GM21529 (cell line): ENCODE results near the gene TEX264.
"Not testable (repeated sequence)": the region's sequence is repeated elsewhere in the genome, so short reads cannot be mapped to it uniquely, and the experiment has no call there.

Source experiments
- ATAC-seq: cut with Tn5 transposase; IDR thresholded peaks from one replicate; pipeline ENCODE4 v1.9.1; 2021; ENCODE audit not compliant: unreplicated experiment

The TEX264 gene

DNA sequence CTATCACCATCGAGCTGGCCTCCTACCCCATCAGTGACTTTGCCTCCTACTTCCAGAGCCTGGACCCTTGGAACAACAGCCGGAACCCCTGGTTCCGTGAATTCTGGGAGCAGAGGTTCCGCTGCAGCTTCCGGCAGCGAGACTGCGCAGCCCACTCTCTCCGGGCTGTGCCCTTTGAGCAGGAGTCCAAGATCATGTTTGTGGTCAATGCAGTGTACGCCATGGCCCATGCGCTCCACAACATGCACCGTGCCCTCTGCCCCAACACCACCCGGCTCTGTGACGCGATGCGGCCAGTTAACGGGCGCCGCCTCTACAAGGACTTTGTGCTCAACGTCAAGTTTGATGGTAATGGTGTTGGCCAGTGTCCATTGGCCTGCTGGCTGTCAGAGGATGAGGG is 41.9 kb downstream of the TEX264 start:
- ATAC-seq, result no peak

DNA sequence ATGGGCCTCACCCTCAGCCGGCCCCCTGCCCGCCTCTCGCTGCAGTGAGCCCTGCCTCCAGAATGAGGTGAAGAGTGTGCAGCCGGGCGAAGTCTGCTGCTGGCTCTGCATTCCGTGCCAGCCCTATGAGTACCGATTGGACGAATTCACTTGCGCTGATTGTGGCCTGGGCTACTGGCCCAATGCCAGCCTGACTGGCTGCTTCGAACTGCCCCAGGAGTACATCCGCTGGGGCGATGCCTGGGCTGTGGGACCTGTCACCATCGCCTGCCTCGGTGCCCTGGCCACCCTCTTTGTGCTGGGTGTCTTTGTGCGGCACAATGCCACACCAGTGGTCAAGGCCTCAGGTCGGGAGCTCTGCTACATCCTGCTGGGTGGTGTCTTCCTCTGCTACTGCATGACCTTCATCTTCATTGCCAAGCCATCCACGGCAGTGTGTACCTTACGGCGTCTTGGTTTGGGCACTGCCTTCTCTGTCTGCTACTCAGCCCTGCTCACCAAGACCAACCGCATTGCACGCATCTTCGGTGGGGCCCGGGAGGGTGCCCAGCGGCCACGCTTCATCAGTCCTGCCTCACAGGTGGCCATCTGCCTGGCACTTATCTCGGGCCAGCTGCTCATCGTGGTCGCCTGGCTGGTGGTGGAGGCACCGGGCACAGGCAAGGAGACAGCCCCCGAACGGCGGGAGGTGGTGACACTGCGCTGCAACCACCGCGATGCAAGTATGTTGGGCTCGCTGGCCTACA is 44.4 kb downstream of the TEX264 start:
- ATAC-seq, result no peak

DNA sequence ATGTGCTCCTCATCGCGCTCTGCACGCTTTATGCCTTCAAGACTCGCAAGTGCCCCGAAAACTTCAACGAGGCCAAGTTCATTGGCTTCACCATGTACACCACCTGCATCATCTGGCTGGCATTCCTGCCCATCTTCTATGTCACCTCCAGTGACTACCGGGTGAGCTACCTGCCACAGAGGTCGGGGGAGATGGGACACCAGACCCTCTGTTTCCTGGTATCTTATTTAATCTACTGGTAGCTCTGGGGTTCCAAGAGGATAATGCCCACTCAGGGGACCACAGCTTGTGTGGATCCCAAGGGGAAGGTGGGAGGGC is 44.9 kb downstream of the TEX264 start:
- no peak for ATAC-seq

DNA sequence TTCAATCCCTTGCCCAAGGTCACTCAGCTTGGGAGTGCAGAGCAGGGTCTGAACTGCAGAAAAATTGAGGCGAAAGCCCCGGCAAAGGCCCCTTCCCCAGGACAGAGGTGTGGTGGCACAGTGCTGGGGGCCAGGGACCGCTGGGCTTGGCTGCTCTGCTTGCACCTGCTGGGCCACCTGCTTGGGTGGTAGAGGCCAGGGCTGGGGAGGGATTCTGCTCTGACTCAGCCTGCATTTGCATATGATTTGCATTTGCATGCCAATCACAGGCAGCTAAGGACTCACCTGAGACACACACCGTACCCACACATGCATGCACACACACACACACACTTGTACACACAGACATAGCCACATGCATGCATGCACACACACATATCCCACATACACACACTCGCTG is 45.8 kb downstream of the TEX264 start:
- ATAC-seq, result no peak

DNA sequence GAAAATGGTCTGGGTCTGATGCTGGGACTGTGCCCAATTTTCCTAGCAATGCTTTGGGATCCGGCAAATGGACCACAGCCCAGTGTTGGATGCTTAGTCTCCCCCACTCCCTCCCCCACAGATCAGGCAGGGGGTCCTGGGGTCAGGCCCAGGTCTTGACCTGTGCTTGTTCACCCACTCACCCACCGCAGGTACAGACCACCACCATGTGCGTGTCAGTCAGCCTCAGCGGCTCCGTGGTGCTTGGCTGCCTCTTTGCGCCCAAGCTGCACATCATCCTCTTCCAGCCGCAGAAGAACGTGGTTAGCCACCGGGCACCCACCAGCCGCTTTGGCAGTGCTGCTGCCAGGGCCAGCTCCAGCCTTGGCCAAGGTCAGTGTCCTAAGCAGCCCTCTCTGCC is 46.4 kb downstream of the TEX264 start:
- no peak for ATAC-seq

DNA sequence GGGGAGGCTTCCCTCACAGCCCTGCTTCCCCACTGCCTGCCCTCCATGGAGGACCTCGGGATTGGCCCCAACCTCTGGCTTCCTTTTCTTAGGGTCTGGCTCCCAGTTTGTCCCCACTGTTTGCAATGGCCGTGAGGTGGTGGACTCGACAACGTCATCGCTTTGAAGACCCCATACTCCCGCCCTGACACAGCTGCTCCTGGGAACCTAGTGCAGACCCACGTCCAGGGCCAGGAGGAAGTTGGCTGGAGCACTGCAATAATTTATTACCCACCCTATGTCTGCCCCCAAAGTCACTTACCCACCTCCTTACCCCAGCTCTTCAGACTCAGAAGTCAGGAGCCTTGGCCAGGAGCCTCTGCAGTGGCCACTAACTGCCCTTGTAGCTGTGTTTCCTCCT is 46.9 kb downstream of the TEX264 start:
- no peak for ATAC-seq

DNA sequence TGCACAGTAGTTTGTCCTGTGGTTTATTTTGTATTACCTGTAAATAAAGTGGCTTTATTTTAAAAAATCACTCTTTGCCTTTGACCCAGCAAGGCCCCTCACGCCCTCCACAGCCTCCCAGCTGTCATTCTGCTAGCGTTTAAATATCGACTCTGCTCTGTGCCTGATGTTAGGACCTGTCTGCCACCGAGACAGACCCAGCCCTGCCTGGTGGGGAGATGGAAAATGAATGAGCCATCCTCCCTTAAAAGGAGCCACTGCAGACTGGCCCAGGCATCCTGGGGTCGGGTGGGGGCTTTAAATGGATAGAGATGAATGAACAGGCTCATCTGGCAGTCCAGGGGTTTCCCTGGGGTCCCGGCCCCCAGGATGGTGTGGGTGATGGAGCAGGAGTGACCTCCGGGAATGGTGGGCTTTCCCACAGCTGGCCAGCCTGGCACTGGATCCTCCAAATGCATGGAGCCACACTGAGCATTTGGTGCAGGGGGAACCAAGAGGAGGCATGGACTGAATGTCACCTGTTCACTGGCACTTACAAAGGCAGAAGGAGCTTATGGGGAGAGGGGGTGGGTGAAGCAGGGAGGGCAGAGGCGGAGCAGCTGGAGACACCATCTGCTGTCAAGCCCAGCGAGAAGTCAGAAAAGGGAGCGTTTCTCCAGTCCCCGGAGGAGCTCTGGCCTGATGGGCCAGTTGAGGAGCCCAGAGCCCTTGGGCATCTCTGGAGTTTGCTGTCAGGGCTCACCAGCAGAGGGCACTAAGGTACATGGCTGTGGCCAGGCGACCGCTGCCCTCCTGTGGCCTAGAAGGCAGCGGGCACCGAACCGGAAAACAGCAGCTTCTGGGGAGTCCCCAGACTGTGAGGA is 47.7 kb downstream of the TEX264 start:
- no peak for ATAC-seq

DNA sequence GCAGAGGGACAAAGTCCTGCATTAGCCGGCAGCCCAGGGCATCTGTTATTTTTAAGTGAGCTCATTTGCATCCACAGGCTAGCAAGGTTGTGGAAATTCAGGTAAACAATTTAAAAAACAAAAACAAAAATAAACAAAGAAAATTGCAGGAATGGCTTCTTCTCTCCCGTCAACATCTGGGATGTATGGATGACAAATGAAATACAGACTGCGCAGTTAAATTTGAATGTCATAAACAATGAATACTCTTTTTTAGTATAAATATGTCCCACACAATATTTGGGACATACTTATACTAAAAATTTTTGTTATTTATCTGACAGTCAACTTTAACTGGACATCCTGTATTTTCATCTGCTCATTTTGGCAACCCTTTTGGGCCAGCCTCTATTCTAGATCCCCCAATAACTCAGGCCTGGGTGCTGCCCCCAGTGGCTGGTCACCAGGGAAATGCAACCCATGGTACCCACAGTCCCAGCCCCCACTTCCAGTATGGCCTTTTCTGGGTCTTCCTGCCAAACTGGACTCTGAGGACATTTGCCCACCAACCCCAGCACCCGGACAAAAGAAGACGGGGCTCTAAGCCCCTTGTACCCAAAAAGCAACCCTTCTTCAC is 48.5 kb downstream of the TEX264 start:
- no peak for ATAC-seq

DNA sequence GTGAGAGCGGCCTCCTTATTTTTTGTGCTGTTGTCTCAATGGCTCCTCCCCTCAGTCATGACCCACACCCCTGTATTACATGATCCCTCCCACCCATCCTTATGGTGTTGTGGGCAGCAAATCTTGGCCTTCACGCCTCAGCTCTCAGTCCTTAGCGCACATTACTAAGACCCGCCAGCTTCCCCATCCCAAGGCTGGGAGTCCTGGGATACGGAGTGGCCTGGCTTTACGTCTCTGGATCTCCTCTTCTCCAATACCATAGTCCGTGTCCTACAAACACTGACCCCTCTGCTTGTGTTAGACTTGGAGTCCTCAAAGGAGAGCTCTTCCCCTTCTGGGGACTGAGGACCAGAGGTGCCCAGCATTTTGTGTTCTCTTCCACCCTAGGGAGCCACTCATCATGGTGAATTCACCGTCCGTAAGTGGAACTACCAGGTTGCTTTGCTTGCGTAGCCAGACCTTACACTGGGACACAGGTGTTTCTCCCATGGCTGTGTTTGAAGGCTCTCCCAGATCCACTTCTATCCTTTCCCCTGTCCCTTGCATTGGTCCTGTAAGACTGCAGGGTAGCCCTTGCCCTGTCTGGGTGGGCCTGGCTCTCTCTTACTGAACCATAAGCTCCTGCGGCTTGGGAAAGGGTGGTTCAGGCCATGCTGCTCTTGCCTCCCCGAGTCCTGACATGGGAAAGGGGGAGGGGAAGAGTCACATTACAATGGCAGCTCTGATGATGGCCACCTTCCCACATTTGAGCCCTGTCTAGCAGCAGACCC is 49.4 kb downstream of the TEX264 start:
- ATAC-seq, result no peak

DNA sequence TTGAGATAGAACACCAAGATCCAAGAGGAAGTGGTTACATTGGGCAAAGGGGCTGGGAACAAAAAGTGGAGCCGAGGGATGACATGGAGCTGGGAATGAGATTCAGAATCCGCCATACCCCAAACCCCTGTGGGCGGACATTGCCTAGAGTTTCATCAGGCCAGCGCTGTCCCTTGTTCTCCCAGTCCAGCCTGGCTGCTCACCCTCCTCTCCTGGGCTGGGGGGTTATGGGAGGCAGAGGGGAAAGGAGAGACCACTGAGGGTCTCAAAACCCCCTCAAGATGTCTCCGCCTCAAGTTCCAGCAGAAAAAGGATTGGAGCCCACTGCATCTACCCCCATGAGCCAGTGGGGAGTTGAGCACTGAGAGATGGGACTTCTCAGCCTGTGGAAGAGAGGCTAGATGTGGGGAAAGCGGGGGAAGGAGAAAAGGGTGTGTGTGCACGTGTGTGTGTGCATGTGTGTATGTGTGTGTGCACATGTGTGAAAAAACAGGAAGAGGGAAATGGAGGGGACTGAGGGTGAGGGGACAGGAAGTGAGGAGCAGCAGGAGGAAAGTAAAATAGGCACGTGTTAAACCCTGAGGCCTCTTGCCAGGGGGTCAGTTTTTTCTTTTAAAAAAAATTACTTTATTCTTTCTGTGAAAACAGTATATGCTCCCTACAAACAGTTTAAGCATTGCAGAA is 50.2 kb downstream of the TEX264 start:
- ATAC-seq, result no peak

DNA sequence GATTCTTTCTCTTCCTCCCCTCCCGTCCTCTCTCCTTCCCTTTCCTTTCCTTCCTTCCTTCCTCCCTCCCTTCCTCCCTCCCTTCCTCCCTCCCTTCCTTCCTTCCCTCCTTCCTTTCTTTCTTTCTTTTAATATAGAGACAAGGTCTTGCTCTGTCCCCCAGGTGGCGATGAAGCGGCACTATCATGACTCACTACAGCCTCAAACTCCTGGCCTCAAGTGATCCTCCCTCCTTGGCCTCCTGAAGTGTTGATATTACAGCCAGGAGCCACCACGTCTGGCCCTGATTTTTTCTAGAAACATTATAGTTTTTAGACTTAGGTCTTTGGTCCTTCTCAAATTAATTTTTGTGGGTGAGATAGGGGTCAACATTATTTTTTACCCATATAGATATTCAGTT is 51.3 kb downstream of the TEX264 start:
- no peak for ATAC-seq

DNA sequence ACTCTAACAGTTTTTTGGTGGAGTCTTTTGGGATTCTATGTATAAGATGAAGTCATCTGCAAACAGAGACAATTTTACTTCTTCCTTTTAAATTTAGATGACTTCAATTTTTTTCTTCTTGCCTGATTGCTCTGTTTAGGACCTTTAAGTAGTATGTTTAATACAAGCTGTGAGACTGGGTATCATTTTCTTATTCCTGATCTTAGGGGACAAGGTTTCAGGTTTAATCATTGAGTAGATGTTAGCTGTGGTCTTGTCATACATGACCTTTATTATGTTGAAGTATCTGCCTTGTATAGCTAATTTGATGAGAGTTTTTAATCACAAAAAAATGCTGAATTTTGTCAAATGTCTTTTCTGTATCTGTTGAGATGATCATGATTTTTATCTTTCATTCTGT is 56.4 kb downstream of the TEX264 start:
- ATAC-seq, result no peak

DNA sequence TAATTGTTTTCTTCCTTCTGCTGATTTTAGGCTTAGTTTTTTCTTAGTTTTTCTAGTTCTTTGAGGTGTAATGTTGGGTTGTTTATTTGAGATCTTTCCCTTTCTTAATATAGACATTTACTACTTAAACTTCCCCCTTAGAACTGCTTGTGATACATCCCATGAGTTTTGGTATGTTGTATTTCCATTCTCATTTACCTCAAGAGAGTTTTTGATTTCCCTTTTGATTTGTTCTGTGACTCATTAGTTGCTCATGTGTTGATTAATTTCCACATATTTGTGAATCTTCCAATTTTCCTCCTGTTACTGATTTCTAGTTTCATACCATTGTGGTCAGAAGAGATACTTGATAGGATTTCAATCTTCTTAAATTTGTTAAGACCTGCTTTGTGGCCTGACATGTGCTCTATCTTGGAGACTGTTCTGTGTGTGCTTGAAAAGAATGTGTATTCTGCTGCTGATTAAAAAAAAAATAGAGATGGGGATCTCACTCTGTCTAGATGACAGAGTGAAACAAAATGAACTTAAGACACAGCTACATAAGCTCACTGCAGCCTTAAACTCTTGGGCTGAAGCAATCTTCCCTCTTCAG is 58.1 kb downstream of the TEX264 start:
- ATAC-seq, result no peak

DNA sequence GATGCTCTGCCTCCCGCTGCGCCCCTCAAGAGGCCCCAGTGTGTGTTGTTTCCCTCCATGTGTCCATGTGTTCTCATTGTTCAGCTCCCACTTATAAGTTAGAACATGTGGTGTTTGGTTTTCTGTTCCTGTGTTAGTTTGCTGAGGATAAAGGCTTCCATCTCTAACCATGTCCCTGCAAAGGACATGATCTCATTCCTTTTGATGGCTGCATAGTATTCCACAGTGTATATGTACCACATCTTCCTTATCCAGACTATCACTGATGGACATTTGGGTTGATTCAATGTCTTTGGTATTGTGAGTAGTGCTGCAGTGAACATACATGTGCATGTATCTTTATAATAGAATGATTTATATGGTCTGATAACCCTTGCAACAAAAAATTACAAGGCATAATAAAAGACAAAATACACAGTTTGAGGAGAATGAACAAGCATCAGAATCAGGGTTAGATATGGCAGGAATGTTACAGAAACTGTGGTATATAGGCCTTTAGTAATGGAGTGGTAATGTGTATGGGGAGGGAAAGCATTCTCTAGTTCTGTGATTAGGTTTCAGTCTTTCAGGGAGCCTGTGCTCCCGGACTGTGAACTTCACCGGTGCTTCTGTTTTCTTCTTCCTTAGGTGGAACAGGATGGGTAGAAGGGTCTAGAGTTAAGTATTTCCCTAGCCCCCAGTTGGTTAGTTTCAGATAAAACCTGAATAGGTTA is 63.0 kb downstream of the TEX264 start:
- ATAC-seq, result no peak

DNA sequence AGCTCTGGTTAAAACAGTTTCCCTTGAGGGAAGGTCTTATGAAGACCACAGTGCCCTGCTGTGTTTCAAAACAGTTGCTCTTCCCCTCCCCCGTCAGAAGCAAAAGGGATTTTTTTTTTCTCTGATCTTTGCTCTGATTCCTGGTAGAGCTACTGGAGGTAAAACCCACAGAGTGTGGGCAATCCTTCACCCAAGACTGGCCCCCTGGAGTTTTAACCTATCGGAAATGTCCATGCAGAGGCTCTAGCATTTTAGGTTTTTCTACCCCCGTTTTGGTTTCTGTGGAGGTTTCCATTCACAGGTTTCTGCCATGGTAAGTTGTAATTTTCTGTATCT is 63.5 kb downstream of the TEX264 start:
- ATAC-seq, result no peak

DNA sequence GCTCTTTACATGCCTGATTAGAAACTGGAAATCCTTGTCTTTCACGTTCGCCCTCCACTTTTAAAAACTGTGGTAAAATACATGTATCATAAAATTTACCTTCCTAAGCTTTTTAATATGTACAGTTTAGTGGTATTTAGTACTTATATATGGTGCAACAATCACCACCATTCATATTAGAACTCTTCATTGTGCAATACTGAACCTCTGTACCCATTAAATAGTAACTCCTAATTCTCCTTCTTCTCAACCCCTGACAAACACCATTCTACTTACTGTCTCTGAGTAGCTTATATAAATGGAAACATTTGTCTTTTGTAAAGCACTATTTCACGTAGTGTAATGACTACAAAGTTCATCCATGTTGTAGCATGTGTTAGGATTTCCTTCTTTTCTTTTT is 64.0 kb downstream of the TEX264 start:
- ATAC-seq, result no peak

DNA sequence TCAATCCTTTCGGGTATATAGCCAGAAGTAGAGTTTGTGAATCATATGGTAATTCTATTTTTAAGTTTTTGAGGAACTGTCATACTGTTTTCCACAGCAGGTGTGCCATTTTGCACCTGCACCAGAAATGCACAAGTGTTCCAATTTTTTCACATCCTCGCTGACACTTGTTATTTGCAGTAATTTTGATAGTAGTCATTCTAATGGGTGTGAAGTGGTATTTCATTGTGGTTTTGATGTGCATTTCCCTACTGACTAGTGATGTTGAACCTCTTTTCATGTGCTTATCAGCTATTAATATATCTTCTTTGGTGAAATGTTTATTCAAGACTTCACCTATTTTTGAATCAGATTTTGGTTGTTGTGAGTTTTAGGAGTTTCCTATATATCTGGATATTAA is 64.9 kb downstream of the TEX264 start:
- ATAC-seq, result no peak

DNA sequence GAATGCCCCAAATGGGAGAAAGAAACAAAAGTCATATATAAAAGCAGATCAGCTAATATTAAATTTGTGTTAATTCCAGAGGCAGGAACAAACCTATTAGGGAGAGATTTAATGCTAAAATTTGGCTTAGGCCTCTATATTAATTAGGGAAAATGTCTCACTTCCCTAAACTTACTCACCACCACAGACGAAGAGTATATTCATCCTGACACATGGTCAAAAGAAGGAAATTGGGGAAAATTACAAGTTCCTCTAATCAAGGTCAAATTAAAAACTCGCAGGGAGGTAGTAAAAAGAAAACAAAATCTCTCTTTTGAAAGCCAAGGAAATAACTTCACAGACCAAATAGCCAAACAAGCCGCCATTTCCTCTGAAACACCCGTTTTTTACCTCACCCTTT is 68.1 kb downstream of the TEX264 start:
- ATAC-seq, result no peak

DNA sequence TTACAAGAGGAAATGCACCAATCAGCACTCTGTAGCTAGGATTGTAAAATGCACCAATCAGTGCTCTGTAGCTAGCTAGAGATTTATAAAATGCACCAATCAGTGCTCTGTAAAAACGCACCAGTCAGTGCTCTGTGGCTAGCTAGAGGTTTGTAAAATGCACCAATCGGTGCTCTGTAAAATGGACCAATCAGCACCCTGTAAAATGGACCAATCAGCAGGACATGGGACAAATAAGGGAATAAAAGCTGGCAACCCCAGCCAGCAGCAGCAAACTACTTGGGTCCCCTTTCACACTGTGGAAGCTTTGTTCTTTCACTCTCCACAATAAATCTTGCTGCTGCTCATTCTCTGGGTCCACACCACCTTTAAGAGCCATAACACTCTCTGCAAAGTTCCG is 71.3 kb downstream of the TEX264 start:
- not testable (repeated sequence) for ATAC-seq

DNA sequence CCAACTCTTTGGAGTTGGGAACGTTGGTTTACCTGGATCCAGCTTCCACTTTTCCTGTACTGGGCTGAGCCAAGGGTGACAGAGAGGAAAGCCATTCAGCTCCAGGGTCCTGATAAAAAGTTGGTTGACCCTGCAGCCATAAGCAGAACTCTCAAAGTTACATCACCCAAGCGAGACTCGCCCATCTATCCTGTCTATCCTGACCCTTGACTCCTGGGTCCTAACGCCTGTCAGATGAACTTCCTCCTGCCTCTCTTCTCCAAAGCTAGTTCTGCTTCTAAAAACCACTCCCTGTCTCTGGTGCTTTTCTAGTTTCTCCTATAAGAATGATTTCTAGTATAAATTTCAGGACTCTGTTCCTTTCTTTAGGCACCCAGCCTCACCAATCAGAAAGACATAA is 71.9 kb downstream of the TEX264 start:
- ATAC-seq, result not testable (repeated sequence)
